A549 treated with Mapracorat at 1 μM for 4 hours (cell line): ENCODE data around the gene PRAMEF5. TPM values are rescaled to one million over a fixed set of nuclear protein-coding genes. Genes with fewer than 3 reads are reported as not detected.

Experiments
- total RNA-seq: library from RNA; stranded (reverse); fragments of 200-300 nt; extraction: Qiagen RNA extraction; gene quantifications from 5 replicates; pipeline ENCODE4 v1.2.3, GENCODE V29; 2022

Gene PRAMEF5
- not detected in 5 replicates for total RNA-seq

GRCh38 chr1:13253898-13254297 is at the start of gene PRAMEF5:
Gene PRAMEF5 (plus strand): TSS chr1:13254198. CDS start chr1:13259269, 5,071 bp downstream.

GRCh38 chr1:13225675-13226204 is 28.3 kb upstream of the PRAMEF5 start, which contains the start of gene PRAMEF18:
Gene PRAMEF18 (minus strand): TSS chr1:13226154. CDS start chr1:13226106, 48 bp downstream.

GRCh38 chr1:13285037-13285436 is 31.0 kb downstream of the PRAMEF5 start, which contains the start of gene PRAMEF8:
Gene PRAMEF8 (minus strand): TSS chr1:13285137. CDS start chr1:13284091, 1,046 bp downstream.

DNA sequence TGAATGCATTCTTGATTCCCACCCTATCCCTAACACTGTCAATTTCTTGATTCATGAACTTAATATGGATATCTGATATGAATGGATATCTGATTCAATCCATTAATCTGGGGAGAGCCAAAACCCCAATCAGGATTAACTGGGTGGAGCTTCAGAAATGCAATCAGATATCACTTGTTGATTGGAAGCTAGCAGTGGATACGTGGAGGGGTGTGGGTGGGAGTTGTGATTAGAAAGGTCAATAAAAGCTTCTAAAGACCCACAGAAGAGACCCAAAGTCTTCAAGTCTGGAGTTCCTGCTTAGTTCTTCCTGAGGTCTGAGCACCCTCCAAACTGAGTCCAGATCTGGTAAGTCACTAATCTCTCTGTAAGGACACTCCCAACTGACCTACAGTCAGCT is 49.2 kb downstream of the PRAMEF5 start, which contains the start of gene PRAMEF33:
Gene PRAMEF33 (plus strand): TSS at position 301 of the 400 bp plus-strand sequence. CDS start 2,416 bp downstream, outside the sequence.

Other genes with a start within 250 kb of the PRAMEF5 start
- not detected in 5 replicates for gene PRAMEF27, start 197.6 kb upstream of the PRAMEF5 start, total RNA-seq
- not detected in 5 replicates for gene HNRNPCL3, start 193.4 kb upstream of the PRAMEF5 start, total RNA-seq
- not detected in 5 replicates for gene PRAMEF25, start 183.4 kb upstream of the PRAMEF5 start, total RNA-seq
- gene HNRNPCL2, start 137.3 kb upstream of the PRAMEF5 start, total RNA-seq, result not detected in 5 replicates
- not detected in 5 replicates for gene PRAMEF26, start 98.2 kb upstream of the PRAMEF5 start, total RNA-seq
- gene HNRNPCL4, start 88.6 kb upstream of the PRAMEF5 start, total RNA-seq, result not detected in 5 replicates
- gene PRAMEF9, start 82.3 kb upstream of the PRAMEF5 start, total RNA-seq, result not detected in 5 replicates
- not detected in 5 replicates for gene PRAMEF13, start 52.8 kb upstream of the PRAMEF5 start, total RNA-seq
- not detected in 5 replicates for gene PRAMEF18, start 28.0 kb upstream of the PRAMEF5 start, total RNA-seq
- not detected in 5 replicates for gene PRAMEF8, start 30.9 kb downstream of the PRAMEF5 start, total RNA-seq
- gene PRAMEF33, start 49.3 kb downstream of the PRAMEF5 start, total RNA-seq, result not detected in 5 replicates
- gene PRAMEF15, start 61.4 kb downstream of the PRAMEF5 start, total RNA-seq, result not detected in 5 replicates
- not detected in 5 replicates for gene PRAMEF14, start 92.9 kb downstream of the PRAMEF5 start, total RNA-seq
- gene PRAMEF19, start 117.7 kb downstream of the PRAMEF5 start, total RNA-seq, result not detected in 5 replicates
- not detected in 5 replicates for gene PRAMEF17, start 135.4 kb downstream of the PRAMEF5 start, total RNA-seq
- not detected in 5 replicates for gene PRAMEF20, start 156.3 kb downstream of the PRAMEF5 start, total RNA-seq